ENCODE measurements around the gene TRAF4. TPM values are rescaled to one million over a fixed set of nuclear protein-coding genes. Genes with fewer than 3 reads are reported as not detected.

TRAF4 gene
- total RNA-seq, 1 experiment from 2014 or later = 227 TPM

DNA sequence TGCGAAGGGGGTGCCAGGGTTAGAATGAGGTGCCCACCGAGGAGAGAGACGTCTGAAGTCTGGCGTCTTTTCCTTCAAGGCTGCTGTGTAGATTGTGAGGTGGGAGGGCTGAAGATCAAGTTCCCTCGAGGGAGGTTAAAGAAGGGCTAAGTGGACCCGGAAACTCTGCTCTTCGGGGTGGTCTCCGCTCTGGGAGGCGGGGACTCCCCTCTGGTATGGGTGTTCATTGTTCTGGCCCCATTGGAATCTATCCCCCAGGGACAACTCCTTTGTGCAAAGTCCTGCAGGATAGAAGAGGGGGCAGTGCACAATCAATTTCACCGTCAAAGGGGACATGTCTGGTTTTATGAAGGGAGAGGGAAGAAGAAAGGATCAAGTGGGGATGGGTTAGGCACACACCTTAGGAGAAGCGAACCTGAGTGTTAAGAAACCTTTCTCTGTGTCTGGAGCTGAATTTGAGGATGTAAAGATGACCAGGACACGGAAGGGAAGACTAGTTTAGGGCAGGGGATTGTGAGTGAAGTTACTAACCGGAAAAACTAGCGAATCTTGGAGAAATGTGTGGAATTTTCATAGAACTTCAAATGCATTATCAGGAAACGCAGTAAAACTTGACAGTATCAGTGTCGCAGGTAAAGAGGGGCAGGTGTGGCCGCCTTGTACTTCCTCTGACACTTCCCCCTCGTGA lies 25.3 kb upstream of the TRAF4 start:
- no peak overlapping the region for H2AFZ ChIP-seq (ENCODE audit: low read length)
- no peak overlapping the region for H2BK12ac ChIP-seq (ENCODE audit: insufficient read length, low read depth, low read length)
- TF ChIP-seq CTCF (conservative IDR thresholded peaks at IDR 0.05) = no peak
- no peak overlapping the region for H3K23ac ChIP-seq (ENCODE audit: insufficient read length, low read depth, low read length)
- H2BK120ac ChIP-seq (ENCODE audit: low read depth, low read length, poor library complexity, severe bottlenecking) = no peak overlapping the region
- peak overlapping the region; percentile 55 for H3K9ac ChIP-seq (ENCODE audit: extremely low read depth, insufficient read length, low read length)
- Mint-ChIP-seq H3K36me3 (ENCODE audit: insufficient read depth in 1 of 3, low read depth in 3 of 3) (peaks cover 60 to 66% (median 61%) of the 10 kb centered on the region in 3 experiments), H3K27me3 (ENCODE audit: low read depth) (no peaks in the 10 kb centered on the region), H3K4me1 (peaks cover 30 to 57% of the 10 kb centered on the region in 2 experiments), H3K4me3 (peak overlapping the region; percentile 99), H3K27ac (peak overlapping the region; percentile 97 to 99 (median 99)), H3K9me3 (no peaks in the 10 kb centered on the region; a peak in 1 of 5 replicates)
- H4K91ac ChIP-seq (ENCODE audit: insufficient read length, low read depth, low read length) = no peak overlapping the region
- no peaks in the 10 kb centered on the region for H3K27me3 ChIP-seq (ENCODE audit: insufficient read depth, low read length)
- H4K8ac ChIP-seq (replicated peaks; ENCODE audit: insufficient read length, low read depth, low read length) = no peak overlapping the region
- no peak overlapping the region for H3T11ph ChIP-seq (ENCODE audit: low read length)
- peaks cover 24% of the 10 kb centered on the region; the same call in 1 of the 2 replicates for H3K79me2 ChIP-seq (ENCODE audit: insufficient read depth, low read length)
- no peak overlapping the region for H3K4ac ChIP-seq (ENCODE audit: low read depth, low read length)
- 0 out of 2 replicates have a peak, but pooled peaks cover 10% of the 10 kb centered on the region for H3K4me1 ChIP-seq (ENCODE audit: insufficient read depth, low read length)
- no peak for DNase-seq
- peak overlapping the region; percentile 83 for H3K18ac ChIP-seq (ENCODE audit: insufficient read length, low read depth, low read length)
- H2BK15ac ChIP-seq (ENCODE audit: low read depth, low read length) = no peak overlapping the region
- H3K56ac ChIP-seq (ENCODE audit: insufficient read length, low read depth, low read length) = no peak overlapping the region
- H3K4me2 ChIP-seq (ENCODE audit: insufficient read depth, insufficient read length, low read length) = peak overlapping the region; percentile 87
- H4K20me1 ChIP-seq (ENCODE audit: control insufficient read depth, insufficient read depth, insufficient read length) = no peaks in the 10 kb centered on the region
- H3K9me3 ChIP-seq (ENCODE audit: control insufficient read depth, low read depth, low read length) = no peaks in the 10 kb centered on the region
- H4K5ac ChIP-seq (ENCODE audit: insufficient read length, low read depth, low read length) = no peak overlapping the region
- H2BK5ac ChIP-seq (ENCODE audit: insufficient read length, low read length) = no peak overlapping the region
- H3K23me2 ChIP-seq (ENCODE audit: insufficient read length, low read depth, low read length, poor library complexity, severe bottlenecking) = peaks cover 26% of the 10 kb centered on the region
- peaks cover 7% of the 10 kb centered on the region for H3K79me1 ChIP-seq (ENCODE audit: insufficient read depth, low read depth, low read length, poor library complexity, severe bottlenecking)
- peak overlapping the region; percentile 36 for H3K27ac ChIP-seq (ENCODE audit: insufficient read length, low read depth, low read length)
- WGBS (ENCODE audit: extremely low coverage, insufficient read length, low lambda C conversion rate) = no CpG with 5 or more reads among the region's 18 CpGs
- no peak overlapping the region for H2AK5ac ChIP-seq (ENCODE audit: insufficient read length, low read length)
- peak overlapping the region; percentile 89; the same call in 1 of the 2 replicates for H3K14ac ChIP-seq (ENCODE audit: insufficient read depth, low read length)
- no peak overlapping the region for H2BK20ac ChIP-seq (ENCODE audit: low read depth, low read length, poor library complexity, severe bottlenecking)
